Adrenal gland (tissue), 12 donors: Measurements from ENCODE around the gene ERCC6L2. TPM values are rescaled to one million over a fixed set of nuclear protein-coding genes. Genes with fewer than 3 reads are reported as not detected.

Source experiments
- DNase-seq, 7 donors: peaks; one replicate each; pipeline ENCODE4 v3.0.0-alpha.2; 2019 to 2020
- H3K27ac ChIP-seq, 5 donors: fragments of 200-600 bp; sonication (generic) in 4 of 5; 1 replicate in 3 of 5; 2 replicates in 2 of 5; pipeline versions ENCODE4 v1.5.1 to v1.8.0; 2016 to 2020; ENCODE audit warnings: mild to moderate bottlenecking in 1 of 5
- H3K27me3 ChIP-seq: fragments of 200-600 bp; 2 replicates; pipeline ENCODE4 v1.8.0; 2021
- H3K36me3 ChIP-seq, 2 donors: fragments of 200-600 bp; replicated peaks in 1 of 2; 1 replicate in 1 of 2; 2 replicates in 1 of 2; pipeline versions ENCODE4 v1.5.1 to v1.8.0; 2018 to 2022
- H3K4me1 ChIP-seq, 2 donors: fragments of 200-600 bp; replicated peaks in 1 of 2; 1 replicate in 1 of 2; 2 replicates in 1 of 2; pipeline versions ENCODE4 v1.5.1 to v1.8.0; 2018 to 2021
- H3K4me3 ChIP-seq, 4 donors: fragments of 200-600 bp; sonication (generic) in 3 of 4; one replicate each; pipeline ENCODE4 v1.5.1; 2016 to 2018
- H3K9me3 ChIP-seq, 3 donors: fragments of 200-600 bp; sonication (generic) in 1 of 3; replicated peaks in 1 of 3; 1 replicate in 2 of 3; 2 replicates in 1 of 3; pipeline versions ENCODE4 v1.5.1 to v1.8.0; 2016 to 2021
- POLR2A ChIP-seq, 2 donors: fragments of 450-650 bp; IDR thresholded peaks; one replicate each; pipeline ENCODE4 v1.6.1; 2017; ENCODE audit warnings: antibody characterized with exemption in 2 of 2, mild to moderate bottlenecking in 2 of 2, moderate library complexity in 1 of 2
- whole genome bisulfite sequencing, 4 donors: extraction: QIAGEN DNeasy Blood & Tissue Kit in 2 of 4; methylation state at CpG; one replicate each; pipeline versions ENCODE4 v1.1.5 to v1.1.7; 2013 to 2017; 5-methylcytosine and 5-hydroxymethylcytosine counted together
- intact Hi-C, 2 donors: fragments of 100-400 bp; cut with DNase I; formaldehyde crosslinking; loops; one replicate each; pipeline versions ENCODE4 v1.14.1 to v1.15.0; 2022 to 2023
- polyA plus RNA-seq, 3 donors: library from polyadenylated mRNA; stranded (reverse); fragments of 200-250 nt in 2 of 3; fragments of 350-450 nt in 1 of 3; fragmentation: Illumina TruSeq in 1 of 3; extraction: RNeasy Lipid Tissue Mini Kit (QIAGEN cat#74804) in 1 of 3; gene quantifications; one replicate each; pipeline ENCODE4 v1.2.3, GENCODE V29; 2013 to 2014
- total RNA-seq, 9 donors: library from RNA; depleted of rRNA in 4 of 9; stranded (reverse); fragments of >200 nt in 4 of 9; fragments of 120-200 nt in 1 of 9; fragmentation: NEBNext Ultra II Directional in 1 of 9; extraction: Animal tissue kit (Norgen Biotek cat#: 25700) in 1 of 9; gene quantifications; one replicate each; pipeline versions ENCODE4 v1.1.0 to v1.2.4, GENCODE V29; 2013 to 2023
- TF ChIP-seq, protein P1 (sequence below), 6 experiments: fragments of 450-650 bp in 4 of 6; fragments of 200-600 bp in 2 of 6; sonication (generic) in 1 of 6; IDR thresholded peaks; 1 replicate in 5 of 6; 2 replicates in 1 of 6; pipeline versions ENCODE4 v1.5.1 to v1.8.0; 2016 to 2021; ENCODE audit warnings: antibody characterized with exemption in 6 of 6, mild to moderate bottlenecking in 2 of 6, moderate library complexity in 1 of 6
- donor health status: healthy with polysubstance abuse.
- donor health status: Bipolar disorder and iron deficiency.
- donor health status: DM: yes; HTN: yes; CAD: no.
- donor health status: DM: no; HTN: no; CAD: no.
- donor health status: DM: no; HTN: no; CAD: no.
- donor health status: DM: yes; HTN: yes; CAD: no.

ERCC6L2 gene
- total and polyA plus RNA-seq, 12 donors, result 5.6 to 93.2 (median 47.4) TPM

DNA sequence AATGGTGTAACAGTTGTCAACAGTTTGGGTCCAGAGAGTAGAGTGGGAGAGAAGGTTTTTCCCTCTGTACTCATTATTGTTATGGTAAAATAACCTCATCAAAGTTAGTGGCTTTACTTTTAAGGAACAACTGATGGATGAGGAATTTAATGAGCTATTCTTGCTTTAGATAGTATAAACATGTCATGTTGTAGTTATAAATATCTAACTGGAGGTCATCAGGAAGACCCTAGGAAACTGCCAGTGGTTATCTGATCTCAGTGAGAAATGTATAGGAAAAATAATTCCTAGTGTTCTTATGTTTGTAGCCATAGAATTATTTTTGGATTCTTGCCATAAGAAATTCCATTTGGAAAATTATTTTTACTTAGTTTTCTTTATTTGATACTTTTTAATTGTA lies 4.1 kb downstream of the ERCC6L2 start:
- intact Hi-C loops, result loop anchor here in 1 of 2 donors (10.0 kb wide), 1 partner anchor 365 kb away; the partner anchor contains the start of gene PTCH1
- H3K9me3 ChIP-seq, result no peaks in the 10 kb centered on the region

DNA sequence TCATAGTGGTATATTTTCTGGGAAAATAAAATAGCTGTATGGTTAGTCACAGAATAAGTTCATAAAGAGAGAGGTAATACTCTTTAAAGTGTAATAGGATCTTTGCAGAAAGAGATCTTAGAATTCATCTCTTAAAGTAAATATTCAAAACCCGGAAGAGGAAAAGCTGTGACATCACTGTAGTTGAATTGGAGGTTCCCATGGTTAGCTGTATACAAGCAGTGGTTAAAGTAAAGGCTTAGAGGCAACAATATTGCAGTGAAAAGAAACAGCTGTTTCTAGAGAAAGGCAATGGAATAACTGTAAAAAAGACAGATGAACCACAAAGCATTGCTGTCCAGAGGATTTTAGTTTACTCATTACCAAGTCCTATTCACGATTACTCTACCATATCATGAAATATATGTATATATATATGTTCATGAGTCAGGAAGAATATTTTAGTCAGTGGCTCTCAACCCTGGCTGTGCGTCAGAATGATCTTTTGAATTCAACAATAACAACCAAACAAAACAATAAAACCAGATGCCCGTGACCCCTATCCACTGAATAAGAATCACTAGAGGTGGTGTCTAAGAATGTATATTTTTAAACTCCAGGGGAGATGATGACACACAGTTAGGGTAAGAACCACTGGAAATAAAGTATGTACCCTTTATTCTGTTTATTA lies 4.7 kb downstream of the ERCC6L2 start:
- no peaks in the 10 kb centered on the region for H3K9me3 ChIP-seq
- no peaks in the 10 kb centered on the region for H3K36me3 ChIP-seq
- WGBS, 4 donors, result 66 to 80% (median 72%) methylated on average over 4 of the region's 4 CpGs
- H3K27me3 ChIP-seq, result no peaks in the 10 kb centered on the region
- intact Hi-C loops, result no loop called here
- H3K4me1 ChIP-seq, result peaks cover 8 to 22% of the 10 kb centered on the region in 2 donors
- no peak overlapping the region for H3K27ac ChIP-seq
- H3K4me3 ChIP-seq, result no peak overlapping the region
- DNase-seq, result no peak
- no peak for TF ChIP-seq POLR2A (IDR thresholded peaks at IDR 0.05)
- TF ChIP-seq, protein P1, sequence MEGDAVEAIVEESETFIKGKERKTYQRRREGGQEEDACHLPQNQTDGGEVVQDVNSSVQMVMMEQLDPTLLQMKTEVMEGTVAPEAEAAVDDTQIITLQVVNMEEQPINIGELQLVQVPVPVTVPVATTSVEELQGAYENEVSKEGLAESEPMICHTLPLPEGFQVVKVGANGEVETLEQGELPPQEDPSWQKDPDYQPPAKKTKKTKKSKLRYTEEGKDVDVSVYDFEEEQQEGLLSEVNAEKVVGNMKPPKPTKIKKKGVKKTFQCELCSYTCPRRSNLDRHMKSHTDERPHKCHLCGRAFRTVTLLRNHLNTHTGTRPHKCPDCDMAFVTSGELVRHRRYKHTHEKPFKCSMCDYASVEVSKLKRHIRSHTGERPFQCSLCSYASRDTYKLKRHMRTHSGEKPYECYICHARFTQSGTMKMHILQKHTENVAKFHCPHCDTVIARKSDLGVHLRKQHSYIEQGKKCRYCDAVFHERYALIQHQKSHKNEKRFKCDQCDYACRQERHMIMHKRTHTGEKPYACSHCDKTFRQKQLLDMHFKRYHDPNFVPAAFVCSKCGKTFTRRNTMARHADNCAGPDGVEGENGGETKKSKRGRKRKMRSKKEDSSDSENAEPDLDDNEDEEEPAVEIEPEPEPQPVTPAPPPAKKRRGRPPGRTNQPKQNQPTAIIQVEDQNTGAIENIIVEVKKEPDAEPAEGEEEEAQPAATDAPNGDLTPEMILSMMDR (IDR thresholded peaks at IDR 0.05), result no peak

More for the DNA sequence above, 4.1 kb downstream of the ERCC6L2 start:
- Histone ChIP-seq H3K4me3 (no peak overlapping the region), H3K27me3 (no peaks in the 10 kb centered on the region), H3K36me3 (no peaks in the 10 kb centered on the region), H3K27ac (no peak overlapping the region), H3K4me1 (peaks cover 8 to 24% of the 10 kb centered on the region in 2 donors)
- no peak for DNase-seq
- TF ChIP-seq, protein P1 (IDR thresholded peaks at IDR 0.05), result no peak
- no peak for TF ChIP-seq POLR2A (IDR thresholded peaks at IDR 0.05)

DNA sequence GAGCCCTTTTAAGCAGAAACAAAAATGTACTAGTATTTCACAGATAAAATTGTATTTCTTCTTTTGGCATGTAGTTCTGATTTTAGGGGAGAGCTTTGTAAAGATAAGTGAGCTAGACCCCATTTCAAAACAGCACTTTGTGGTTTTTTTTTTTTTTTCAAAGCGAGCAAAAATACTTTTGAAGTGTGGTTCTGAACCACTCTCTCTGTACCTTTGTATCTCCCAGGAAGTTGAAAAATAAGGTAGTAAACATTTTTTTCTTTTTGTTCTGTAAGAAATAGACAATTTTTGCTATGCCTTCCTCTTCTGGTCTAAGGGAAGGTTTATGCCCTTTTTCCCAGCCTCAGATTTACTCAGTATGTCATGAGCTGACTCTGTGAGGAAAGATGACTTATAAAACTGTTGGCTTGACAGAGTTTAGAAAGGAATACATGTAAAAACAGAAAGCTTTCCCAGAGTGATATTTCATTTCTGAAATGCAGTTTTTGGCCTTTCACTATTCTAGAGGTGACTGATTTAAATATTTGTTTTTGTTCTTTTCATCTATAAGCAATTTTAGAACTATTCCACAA lies 12.5 kb downstream of the ERCC6L2 start:
- H3K4me3 ChIP-seq, result no peak overlapping the region
- no peaks in the 10 kb centered on the region for H3K9me3 ChIP-seq
- no peaks in the 10 kb centered on the region for H3K27me3 ChIP-seq
- H3K4me1 ChIP-seq, result no peaks in the 10 kb centered on the region
- intact Hi-C loops, result no loop called here
- 70 to 87% (median 80%) methylated on average over 1 of the region's 1 CpG for WGBS, 4 donors
- no peaks in the 10 kb centered on the region for H3K36me3 ChIP-seq
- no peak for DNase-seq
- H3K27ac ChIP-seq, result no peak overlapping the region
- TF ChIP-seq POLR2A (IDR thresholded peaks at IDR 0.05), result no peak
- TF ChIP-seq, protein P1 (IDR thresholded peaks at IDR 0.05), result no peak

DNA sequence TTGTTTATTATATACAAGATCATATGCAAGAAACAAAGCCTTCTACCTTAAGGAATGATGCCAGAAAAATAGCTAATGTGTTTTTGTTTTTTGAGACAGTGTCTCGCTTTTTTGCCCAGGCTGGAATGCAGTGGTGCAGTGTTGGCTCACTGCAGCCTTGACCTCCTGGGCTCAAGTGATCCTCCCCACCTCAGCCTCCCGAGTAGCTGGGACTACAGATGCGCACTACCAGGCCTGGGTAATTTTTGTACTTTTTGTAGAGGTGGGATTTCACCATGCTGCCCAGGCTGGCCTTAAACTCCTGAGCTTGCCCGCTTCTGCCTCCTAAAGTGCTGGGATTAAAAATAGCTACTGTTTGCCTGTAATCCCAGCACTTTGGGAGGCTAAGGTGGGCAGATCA lies 15.1 kb downstream of the ERCC6L2 start:
- no peak for DNase-seq
- Histone ChIP-seq H3K27ac (no peak overlapping the region), H3K4me3 (no peak overlapping the region), H3K36me3 (no peaks in the 10 kb centered on the region), H3K4me1 (no peaks in the 10 kb centered on the region), H3K27me3 (no peaks in the 10 kb centered on the region), H3K9me3 (no peaks in the 10 kb centered on the region)
- 94 to 98% (median 95%) methylated on average over 4 of the region's 4 CpGs for WGBS, 4 donors
- intact Hi-C loops, result no loop called here
- no peak for TF ChIP-seq POLR2A (IDR thresholded peaks at IDR 0.05)
